ENCODE measurements around the gene CYP2A6.
"Not testable (repeated sequence)": the region's sequence is repeated elsewhere in the genome, so short reads cannot be mapped to it uniquely, and the experiment has no call there.

Gene CYP2A6

GRCh38 chr19:40819479-40820234, 30.6 kb downstream of the CYP2A6 start:
- DNase-seq (ENCODE audit: low read depth in 2 of 3, low spot score in 2 of 3): not testable (repeated sequence)

GRCh38 chr19:40818480-40819399, 31.5 kb downstream of the CYP2A6 start:
- peak in 1 of 3 experiments; percentile 52 for DNase-seq (ENCODE audit: low read depth in 2 of 3, low spot score in 2 of 3)

- DNase-seq (ENCODE audit: low read depth in 2 of 3, low spot score in 2 of 3): no peak
These were observed 35.0 kb downstream of the CYP2A6 start for GRCh38 chr19:40815223-40815622.

DNA sequence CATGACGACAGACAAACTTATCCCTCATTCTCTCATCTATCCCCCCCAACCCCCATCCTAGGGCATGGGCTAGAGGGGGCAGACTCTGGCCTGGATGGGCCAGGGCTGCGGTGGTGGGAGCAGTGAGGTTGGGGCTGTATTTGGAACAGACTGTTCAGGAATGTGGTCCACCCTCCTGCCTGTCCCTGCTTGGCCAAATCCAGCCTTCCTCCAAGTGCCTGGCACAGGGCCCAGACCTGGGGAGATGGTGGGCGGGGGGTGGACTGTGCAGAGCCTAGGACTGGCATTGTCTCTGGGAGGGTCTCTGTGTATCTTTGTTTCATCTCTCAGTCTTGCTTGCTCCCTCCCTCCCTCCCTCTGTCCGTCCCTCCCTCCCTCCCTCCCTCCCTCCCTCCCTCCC, 37.1 kb downstream of the CYP2A6 start:
- no peak for DNase-seq (ENCODE audit: low read depth in 2 of 3, low spot score in 2 of 3)

GRCh38 chr19:40812571-40812970, 37.7 kb downstream of the CYP2A6 start:
- not testable (repeated sequence) for DNase-seq (ENCODE audit: low read depth in 2 of 3, low spot score in 2 of 3)

GRCh38 chr19:40811478-40812341, 38.5 kb downstream of the CYP2A6 start:
- DNase-seq (ENCODE audit: low read depth in 2 of 3, low spot score in 2 of 3): no peak

DNA sequence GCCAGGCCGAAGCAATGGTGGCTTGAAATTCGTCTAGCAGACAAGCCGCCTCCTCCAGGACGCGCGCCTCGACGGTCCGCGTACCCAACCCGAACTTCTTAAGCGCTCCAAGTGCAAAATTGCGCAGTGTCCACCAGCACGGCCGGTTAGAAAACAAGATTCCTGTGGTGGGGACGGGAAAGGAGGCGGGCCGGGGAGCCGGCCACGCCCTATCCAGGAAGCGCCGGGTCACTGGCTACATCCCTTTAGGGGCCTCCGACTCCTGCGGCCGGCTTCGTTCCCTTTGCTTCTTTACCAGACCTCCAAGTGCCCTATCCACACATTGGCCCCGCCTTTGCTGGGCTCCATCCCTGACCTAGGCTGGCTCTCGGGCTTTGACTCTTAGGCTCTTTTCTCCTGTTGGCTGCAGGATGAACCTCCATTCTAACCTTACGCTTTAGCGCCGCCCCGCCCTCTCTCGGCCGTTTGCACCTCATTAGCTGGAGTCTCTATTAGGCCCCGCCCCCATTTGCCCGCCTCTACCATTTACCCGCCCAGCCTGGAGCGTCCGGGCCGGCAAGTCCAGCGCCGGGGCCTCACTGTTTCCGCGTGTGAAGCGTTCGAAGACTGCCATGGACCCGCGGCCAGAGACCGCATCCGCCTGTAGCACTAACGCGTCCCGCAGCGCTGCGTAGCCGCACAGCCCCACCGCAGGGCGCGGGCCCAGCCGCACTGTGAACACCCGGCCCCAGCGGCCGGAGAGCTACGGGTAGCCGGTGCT, 39.4 kb downstream of the CYP2A6 start:
- DNase-seq (ENCODE audit: low read depth in 2 of 3, low spot score in 2 of 3): not testable (repeated sequence)

DNA sequence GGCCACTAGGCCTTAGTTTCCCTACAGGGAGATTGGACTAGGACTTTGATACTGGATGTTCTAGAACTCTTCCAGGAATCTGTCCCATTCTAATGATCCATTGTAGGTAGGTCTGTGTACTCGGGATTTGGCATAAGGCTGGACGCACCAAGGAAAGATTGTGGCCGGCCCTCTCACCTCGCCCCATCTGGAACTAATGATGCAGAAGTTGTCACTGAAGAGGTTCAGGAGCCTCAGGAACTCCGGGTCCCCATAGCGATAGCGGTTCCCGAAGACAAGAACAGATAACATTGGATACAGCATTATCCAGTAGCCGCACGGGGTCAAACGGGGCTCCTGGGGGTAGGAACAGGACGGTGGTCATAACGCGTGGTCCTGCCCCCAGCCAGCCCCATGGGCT, 40.1 kb downstream of the CYP2A6 start:
- DNase-seq (ENCODE audit: low read depth in 2 of 3, low spot score in 2 of 3): no peak

DNA sequence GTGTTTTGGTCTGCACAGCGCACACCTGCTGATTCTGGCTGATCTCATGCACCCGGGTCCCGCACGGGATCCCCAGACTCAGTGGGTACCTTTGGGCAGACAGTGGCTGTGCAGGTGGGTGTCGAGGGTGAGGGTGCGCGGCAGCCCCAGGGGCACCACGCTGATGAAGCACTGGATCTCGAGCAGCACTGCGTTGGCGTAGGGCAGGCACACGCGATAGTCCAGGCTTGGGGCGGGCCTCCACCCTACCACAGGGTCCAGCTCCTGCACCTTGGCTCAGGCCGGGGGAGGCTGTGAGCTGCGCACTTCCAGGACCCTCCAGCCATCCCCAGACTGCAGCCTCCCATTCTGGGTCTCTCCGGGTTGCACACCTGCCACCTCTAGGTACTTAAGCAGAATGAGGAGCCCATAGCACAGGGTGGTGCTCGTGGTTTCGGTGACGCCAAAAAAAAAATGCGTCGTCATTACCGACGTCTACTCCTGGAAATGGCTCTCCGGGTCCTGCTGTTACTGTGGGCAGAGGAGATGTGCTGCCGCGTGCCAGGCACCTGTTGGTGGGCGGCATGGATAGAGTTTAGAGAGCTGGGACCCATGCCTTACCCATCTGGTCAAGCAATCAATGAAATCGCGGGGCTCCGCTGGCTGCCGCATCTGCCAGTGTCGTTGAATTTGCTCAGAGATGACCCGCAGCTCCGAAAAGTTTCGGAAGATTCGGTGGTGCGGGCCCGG, 40.7 kb downstream of the CYP2A6 start:
- no peak for DNase-seq (ENCODE audit: low read depth in 2 of 3, low spot score in 2 of 3)

DNA sequence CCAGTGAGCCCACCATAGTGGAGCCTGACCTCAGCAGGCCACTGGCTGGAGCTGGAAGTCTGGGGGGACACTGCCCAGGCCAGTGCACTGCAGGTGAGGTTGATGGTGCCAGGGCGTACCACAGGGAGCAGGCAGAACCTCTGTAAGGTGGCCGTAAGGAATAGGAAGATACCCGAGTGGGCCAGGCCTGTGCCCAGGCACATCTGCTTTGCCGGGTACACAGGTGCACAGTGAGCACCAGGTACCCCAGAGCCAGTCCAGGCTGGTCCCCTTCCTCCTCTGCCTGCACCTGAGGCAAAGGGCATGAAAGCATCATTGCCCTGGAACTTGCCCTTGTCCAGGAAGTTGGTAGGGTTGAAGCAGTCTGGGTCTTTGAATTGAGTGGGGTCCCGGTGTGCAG, 41.8 kb downstream of the CYP2A6 start:
- DNase-seq (ENCODE audit: low read depth in 2 of 3, low spot score in 2 of 3): no peak

DNA sequence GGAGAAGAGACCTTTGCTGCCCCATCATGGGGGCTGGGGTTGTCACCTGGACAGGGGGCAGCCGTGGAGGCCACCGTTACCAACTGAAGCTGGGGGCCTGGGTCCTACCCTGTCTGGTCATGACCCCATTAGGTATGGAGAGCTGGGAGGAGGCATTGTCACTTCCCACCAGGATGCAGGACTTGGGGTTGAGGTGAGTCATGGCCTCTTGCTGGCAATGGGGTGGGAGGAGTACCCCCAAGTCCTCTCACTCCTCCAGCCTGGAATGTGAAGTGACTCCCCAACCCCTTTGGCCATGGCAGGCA, 42.3 kb downstream of the CYP2A6 start:
- no peak for DNase-seq (ENCODE audit: low read depth in 2 of 3, low spot score in 2 of 3)

- DNase-seq (ENCODE audit: low read depth in 2 of 3, low spot score in 2 of 3): no peak
These were observed 42.9 kb downstream of the CYP2A6 start for GRCh38 chr19:40807147-40808020.

DNA sequence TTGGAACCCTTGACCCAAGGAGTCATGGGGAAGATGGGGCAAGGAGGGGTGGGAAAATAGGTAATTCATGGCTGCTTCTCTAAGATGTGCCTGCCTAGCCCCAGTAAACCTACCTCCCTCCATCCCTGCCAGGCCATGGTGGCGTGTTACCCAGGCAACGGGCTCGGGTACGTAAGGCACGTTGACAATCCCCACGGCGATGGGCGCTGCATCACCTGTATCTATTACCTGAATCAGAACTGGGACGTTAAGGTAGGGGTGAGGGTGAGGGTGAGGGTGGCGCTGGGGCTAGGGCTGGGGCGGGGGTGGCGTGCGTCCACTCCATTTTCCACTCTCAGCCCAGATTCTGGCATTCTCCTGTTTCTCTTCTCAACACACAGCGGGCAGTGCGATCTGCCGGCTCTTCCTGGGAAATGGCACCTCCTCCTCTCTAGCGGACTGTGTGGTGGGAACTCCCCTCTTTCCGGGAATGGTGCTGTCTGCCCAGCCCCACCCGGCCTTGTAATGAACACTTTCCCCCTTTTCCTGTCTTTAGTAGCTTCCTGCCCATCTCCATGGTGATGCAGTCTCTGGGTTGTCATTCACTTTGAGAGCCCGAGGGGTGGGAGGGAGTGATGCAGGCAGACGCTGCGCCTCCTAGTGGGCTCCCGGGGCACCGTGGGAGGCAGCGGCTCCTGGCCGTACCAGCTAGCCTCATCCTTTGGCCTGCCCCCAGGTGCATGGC, 43.7 kb downstream of the CYP2A6 start:
- peak; percentile 61 to 82 (median 62) for DNase-seq (ENCODE audit: low read depth in 2 of 3, low spot score in 2 of 3)

- no peak for DNase-seq (ENCODE audit: low read depth in 2 of 3, low spot score in 2 of 3)
These were observed 44.9 kb downstream of the CYP2A6 start for GRCh38 chr19:40805258-40805868.

DNA sequence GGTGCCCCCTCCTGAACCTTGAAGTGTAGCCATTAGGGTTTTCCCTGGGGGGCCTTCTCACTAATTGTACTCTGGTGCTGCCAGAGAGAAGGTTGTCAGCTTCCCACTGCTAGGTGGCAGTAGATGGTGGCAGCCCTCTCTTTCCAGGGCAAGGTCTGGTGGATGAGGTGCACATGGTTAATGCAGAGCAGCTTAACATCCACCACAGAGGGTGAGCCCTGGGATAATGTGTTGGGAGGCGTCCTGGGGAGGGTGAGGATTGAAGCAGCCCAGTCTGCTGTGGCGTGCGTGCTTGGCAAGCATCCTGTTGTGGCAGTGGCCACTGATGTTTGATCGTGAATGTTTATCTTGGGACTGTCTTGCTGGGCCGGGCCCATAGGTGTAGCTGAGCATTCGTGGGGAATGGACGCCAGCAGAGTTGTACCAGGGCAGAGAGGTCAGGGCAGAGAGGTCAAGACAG, 45.4 kb downstream of the CYP2A6 start:
- DNase-seq (ENCODE audit: low read depth in 2 of 3, low spot score in 2 of 3): no peak

DNA sequence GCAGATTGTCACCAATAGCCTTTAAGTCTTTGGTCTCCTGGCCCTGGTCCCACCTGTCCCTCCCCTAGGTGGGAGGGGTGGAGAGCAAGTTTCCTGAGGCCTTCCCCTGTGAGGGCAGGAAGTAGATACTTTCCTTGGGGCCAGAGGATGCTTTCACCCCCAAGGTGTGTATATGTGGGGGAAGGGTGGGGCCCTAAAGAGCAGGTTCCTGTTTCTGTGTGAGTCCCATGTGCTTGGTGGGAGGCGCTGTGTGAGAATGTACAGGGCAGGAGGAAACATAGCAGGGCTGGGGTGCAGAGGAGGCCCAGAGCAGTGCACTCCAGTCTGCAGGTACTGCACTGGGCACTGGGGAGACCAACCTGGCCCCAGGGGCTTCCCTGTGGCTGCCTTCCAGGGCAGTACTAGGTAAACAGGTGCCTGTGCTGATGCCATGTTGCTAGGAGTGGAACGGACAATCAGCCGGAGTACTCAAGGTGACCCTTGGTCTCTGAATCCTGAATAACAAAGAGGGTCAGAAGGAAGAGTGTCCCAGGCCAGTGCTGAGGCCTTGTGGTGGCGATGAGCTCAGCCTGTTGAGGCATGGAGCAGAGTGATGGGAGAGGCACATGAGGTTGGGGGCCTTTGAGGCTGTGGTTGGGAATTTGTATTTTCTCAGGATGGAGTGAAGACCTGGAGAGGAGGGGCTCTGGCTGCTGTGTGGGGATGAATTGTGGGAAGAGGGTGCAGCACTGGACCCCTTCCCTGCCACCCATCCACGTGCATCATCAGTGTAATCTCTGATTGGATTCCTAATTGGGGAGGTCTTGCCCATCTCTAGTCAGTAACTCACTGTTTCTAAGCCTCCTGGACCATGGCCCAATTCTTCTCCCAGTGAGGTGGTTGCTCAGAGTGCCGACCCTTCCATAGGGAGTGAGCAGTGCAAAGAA, 46.1 kb downstream of the CYP2A6 start:
- DNase-seq (ENCODE audit: low read depth in 2 of 3, low spot score in 2 of 3): no peak

Measured in activated CD8-positive, alpha-beta memory T cell treated with anti-CD3 and anti-CD28 coated beads for 48 hours (primary cell).